OCI-LY1 (cell line): ENCODE data around the gene RSPRY1.

Experiments
- CTCF ChIP-seq: fragments of 200-600 bp; sonication (generic), shearing (Covaris generic); IDR thresholded peaks from 2 replicates; pipeline ENCODE4 v1.5.1; 2017; ENCODE audit warnings: mild to moderate bottlenecking, antibody characterized with exemption, low read length, moderate library complexity, mixed read lengths
- EZH2 ChIP-seq: fragments of 200-600 bp; sonication (generic), shearing (Covaris generic); IDR thresholded peaks from 2 replicates; pipeline ENCODE4 v1.8.0; 2017; ENCODE audit warnings: borderline replicate concordance, mixed run types, mild to moderate bottlenecking, antibody characterized with exemption, low read length, moderate library complexity, mixed read lengths

- TF ChIP-seq CTCF (no peak), EZH2 (no peak)
Measured at GRCh38 chr16:57159447-57159846, 26.7 kb upstream of the RSPRY1 start.
